GM18505 (cell line): ENCODE data around the gene SPATA9.
"Not testable (repeated sequence)": the region's sequence is repeated elsewhere in the genome, so short reads cannot be mapped to it uniquely, and the experiment has no call there.

Source experiments
- ATAC-seq: cut with Tn5 transposase; IDR thresholded peaks from one replicate; pipeline ENCODE4 v1.9.1; 2021; ENCODE audit not compliant: unreplicated experiment
- POLR2A ChIP-seq: IDR thresholded peaks from 4 replicates; pipeline ENCODE4 v1.6.1; 2011; ENCODE audit warnings: borderline replicate concordance; ENCODE audit not compliant: insufficient read depth, insufficient read length; ENCODE audit errors: extremely low read depth

Gene SPATA9

GRCh38 chr5:95654196-95654595, 28.6 kb downstream of the SPATA9 start:
- no peak for TF ChIP-seq POLR2A
- no peak for ATAC-seq

GRCh38 chr5:95652849-95653248, 29.9 kb downstream of the SPATA9 start:
- no peak for TF ChIP-seq POLR2A

GRCh38 chr5:95649842-95650620, 32.8 kb downstream of the SPATA9 start:
- TF ChIP-seq POLR2A = no peak
- ATAC-seq = no peak

More at GRCh38 chr5:95652849-95653248, 29.9 kb downstream of the SPATA9 start:
- no peak for ATAC-seq

- TF ChIP-seq POLR2A = no peak
- ATAC-seq = no peak
Measured at GRCh38 chr5:95649274-95649673, 33.5 kb downstream of the SPATA9 start.

GRCh38 chr5:95647886-95648860, 34.6 kb downstream of the SPATA9 start:
- ATAC-seq = no peak
- TF ChIP-seq POLR2A = no peak

- TF ChIP-seq POLR2A = peak; percentile 90
- peak; percentile 97 for ATAC-seq
Measured at GRCh38 chr5:95646569-95647431, 36.0 kb downstream of the SPATA9 start, which contains the start of gene RFESD. TSS of gene RFESD (plus strand) at chr5:95646777. CDS start at chr5:95652272, 5,495 bp downstream.

GRCh38 chr5:95646226-95646568, 36.6 kb downstream of the SPATA9 start:
- ATAC-seq = not testable (repeated sequence)

GRCh38 chr5:95644351-95645042, 38.3 kb downstream of the SPATA9 start:
- no peak for TF ChIP-seq POLR2A

GRCh38 chr5:95643152-95643551, 39.6 kb downstream of the SPATA9 start:
- ATAC-seq = no peak
- no peak for TF ChIP-seq POLR2A

More at GRCh38 chr5:95644351-95645042, 38.3 kb downstream of the SPATA9 start:
- ATAC-seq = peak; percentile 26

- no peak for TF ChIP-seq POLR2A
- no peak for ATAC-seq
Measured at GRCh38 chr5:95641741-95642220, 41.0 kb downstream of the SPATA9 start.

GRCh38 chr5:95638632-95639031, 44.2 kb downstream of the SPATA9 start:
- ATAC-seq = no peak
- TF ChIP-seq POLR2A = no peak

GRCh38 chr5:95634081-95634480, 48.7 kb downstream of the SPATA9 start:
- no peak for ATAC-seq
- TF ChIP-seq POLR2A = no peak
